ENCODE data around the gene MRPL19. TPM values are rescaled to one million over a fixed set of nuclear protein-coding genes. Genes with fewer than 3 reads are reported as not detected.

Gene MRPL19
- total and polyA plus RNA-seq, 2 experiments from 2014 or later = 65.5 to 149 TPM

DNA sequence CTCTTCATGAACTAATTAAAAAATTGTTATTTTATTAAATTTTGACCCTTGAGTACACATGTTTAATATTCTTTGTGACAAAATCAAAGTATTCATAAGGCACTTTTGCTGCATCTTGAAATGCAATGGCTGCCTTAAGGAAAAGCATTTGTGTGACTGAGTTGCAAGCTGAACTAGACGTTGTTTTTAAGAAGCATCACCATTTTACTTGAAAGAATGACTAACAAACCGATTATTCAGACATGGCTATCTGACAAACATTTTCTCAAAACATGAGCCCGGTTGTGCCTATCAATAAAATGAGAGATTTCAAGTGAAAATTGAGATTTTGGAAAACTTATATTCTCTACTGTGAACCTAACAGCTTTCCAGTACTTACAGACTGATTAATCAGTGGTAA, 61.3 kb downstream of the MRPL19 start:
- H3K36me3 ChIP-seq (ENCODE audit: insufficient read depth) = no peaks in the 10 kb centered on the region
- H3K9me3 Mint-ChIP-seq = no peaks in the 10 kb centered on the region; the same call in 2 of the 3 replicates
- no peaks in the 10 kb centered on the region for H3K27me3 ChIP-seq (ENCODE audit: insufficient read depth)
- peaks cover 5% of the 10 kb centered on the region; the same call in 1 of the 2 replicates for H3F3A ChIP-seq (replicated peaks; ENCODE audit: low read depth)
- DNase-seq (ENCODE audit: low spot score) (no peak), ATAC-seq (no peak)
- peaks cover 16% of the 10 kb centered on the region for H3K4me1 ChIP-seq (ENCODE audit: insufficient read depth)
- no peak overlapping the region for H3K4me3 ChIP-seq
- peaks cover 30% of the 10 kb centered on the region for H3K36me3 Mint-ChIP-seq (ENCODE audit: low read depth)
- peaks cover 4% of the 10 kb centered on the region for H3K27me3 Mint-ChIP-seq (ENCODE audit: insufficient read depth, low read depth, poor library complexity)
- TF ChIP-seq, protein P1, sequence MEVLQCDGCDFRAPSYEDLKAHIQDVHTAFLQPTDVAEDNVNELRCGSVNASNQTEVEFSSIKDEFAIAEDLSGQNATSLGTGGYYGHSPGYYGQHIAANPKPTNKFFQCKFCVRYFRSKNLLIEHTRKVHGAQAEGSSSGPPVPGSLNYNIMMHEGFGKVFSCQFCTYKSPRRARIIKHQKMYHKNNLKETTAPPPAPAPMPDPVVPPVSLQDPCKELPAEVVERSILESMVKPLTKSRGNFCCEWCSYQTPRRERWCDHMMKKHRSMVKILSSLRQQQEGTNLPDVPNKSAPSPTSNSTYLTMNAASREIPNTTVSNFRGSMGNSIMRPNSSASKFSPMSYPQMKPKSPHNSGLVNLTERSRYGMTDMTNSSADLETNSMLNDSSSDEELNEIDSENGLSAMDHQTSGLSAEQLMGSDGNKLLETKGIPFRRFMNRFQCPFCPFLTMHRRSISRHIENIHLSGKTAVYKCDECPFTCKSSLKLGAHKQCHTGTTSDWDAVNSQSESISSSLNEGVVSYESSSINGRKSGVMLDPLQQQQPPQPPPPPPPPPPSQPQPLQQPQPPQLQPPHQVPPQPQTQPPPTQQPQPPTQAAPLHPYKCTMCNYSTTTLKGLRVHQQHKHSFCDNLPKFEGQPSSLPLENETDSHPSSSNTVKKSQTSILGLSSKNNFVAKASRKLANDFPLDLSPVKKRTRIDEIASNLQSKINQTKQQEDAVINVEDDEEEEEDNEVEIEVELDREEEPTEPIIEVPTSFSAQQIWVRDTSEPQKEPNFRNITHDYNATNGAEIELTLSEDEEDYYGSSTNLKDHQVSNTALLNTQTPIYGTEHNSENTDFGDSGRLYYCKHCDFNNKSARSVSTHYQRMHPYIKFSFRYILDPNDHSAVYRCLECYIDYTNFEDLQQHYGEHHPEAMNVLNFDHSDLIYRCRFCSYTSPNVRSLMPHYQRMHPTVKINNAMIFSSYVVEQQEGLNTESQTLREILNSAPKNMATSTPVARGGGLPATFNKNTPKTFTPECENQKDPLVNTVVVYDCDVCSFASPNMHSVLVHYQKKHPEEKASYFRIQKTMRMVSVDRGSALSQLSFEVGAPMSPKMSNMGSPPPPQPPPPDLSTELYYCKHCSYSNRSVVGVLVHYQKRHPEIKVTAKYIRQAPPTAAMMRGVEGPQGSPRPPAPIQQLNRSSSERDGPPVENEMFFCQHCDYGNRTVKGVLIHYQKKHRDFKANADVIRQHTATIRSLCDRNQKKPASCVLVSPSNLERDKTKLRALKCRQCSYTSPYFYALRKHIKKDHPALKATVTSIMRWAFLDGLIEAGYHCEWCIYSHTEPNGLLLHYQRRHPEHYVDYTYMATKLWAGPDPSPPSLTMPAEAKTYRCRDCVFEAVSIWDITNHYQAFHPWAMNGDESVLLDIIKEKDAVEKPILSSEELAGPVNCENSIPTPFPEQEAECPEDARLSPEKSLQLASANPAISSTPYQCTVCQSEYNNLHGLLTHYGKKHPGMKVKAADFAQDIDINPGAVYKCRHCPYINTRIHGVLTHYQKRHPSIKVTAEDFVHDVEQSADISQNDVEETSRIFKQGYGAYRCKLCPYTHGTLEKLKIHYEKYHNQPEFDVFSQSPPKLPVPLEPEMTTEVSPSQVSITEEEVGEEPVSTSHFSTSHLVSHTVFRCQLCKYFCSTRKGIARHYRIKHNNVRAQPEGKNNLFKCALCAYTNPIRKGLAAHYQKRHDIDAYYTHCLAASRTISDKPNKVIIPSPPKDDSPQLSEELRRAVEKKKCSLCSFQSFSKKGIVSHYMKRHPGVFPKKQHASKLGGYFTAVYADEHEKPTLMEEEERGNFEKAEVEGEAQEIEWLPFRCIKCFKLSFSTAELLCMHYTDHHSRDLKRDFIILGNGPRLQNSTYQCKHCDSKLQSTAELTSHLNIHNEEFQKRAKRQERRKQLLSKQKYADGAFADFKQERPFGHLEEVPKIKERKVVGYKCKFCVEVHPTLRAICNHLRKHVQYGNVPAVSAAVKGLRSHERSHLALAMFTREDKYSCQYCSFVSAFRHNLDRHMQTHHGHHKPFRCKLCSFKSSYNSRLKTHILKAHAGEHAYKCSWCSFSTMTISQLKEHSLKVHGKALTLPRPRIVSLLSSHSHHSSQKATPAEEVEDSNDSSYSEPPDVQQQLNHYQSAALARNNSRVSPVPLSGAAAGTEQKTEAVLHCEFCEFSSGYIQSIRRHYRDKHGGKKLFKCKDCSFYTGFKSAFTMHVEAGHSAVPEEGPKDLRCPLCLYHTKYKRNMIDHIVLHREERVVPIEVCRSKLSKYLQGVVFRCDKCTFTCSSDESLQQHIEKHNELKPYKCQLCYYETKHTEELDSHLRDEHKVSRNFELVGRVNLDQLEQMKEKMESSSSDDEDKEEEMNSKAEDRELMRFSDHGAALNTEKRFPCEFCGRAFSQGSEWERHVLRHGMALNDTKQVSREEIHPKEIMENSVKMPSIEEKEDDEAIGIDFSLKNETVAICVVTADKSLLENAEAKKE (CRISPR knock-in tag; IDR thresholded peaks at IDR 0.05) = no peak
- TF ChIP-seq POLR2AphosphoS5 (IDR thresholded peaks at IDR 0.05; ENCODE audit: low read depth) = no peak
- no peak for TF ChIP-seq EZH2phosphoT487 (IDR thresholded peaks at IDR 0.05; ENCODE audit: unreplicated experiment)
- TF ChIP-seq, protein P2, sequence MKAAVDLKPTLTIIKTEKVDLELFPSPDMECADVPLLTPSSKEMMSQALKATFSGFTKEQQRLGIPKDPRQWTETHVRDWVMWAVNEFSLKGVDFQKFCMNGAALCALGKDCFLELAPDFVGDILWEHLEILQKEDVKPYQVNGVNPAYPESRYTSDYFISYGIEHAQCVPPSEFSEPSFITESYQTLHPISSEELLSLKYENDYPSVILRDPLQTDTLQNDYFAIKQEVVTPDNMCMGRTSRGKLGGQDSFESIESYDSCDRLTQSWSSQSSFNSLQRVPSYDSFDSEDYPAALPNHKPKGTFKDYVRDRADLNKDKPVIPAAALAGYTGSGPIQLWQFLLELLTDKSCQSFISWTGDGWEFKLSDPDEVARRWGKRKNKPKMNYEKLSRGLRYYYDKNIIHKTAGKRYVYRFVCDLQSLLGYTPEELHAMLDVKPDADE (IDR thresholded peaks at IDR 0.05) = no peak
- TF ChIP-seq CREB1 (CRISPR knock-in tag; IDR thresholded peaks at IDR 0.05; ENCODE audit: low read depth) = no peak
- TF ChIP-seq, protein P3, sequence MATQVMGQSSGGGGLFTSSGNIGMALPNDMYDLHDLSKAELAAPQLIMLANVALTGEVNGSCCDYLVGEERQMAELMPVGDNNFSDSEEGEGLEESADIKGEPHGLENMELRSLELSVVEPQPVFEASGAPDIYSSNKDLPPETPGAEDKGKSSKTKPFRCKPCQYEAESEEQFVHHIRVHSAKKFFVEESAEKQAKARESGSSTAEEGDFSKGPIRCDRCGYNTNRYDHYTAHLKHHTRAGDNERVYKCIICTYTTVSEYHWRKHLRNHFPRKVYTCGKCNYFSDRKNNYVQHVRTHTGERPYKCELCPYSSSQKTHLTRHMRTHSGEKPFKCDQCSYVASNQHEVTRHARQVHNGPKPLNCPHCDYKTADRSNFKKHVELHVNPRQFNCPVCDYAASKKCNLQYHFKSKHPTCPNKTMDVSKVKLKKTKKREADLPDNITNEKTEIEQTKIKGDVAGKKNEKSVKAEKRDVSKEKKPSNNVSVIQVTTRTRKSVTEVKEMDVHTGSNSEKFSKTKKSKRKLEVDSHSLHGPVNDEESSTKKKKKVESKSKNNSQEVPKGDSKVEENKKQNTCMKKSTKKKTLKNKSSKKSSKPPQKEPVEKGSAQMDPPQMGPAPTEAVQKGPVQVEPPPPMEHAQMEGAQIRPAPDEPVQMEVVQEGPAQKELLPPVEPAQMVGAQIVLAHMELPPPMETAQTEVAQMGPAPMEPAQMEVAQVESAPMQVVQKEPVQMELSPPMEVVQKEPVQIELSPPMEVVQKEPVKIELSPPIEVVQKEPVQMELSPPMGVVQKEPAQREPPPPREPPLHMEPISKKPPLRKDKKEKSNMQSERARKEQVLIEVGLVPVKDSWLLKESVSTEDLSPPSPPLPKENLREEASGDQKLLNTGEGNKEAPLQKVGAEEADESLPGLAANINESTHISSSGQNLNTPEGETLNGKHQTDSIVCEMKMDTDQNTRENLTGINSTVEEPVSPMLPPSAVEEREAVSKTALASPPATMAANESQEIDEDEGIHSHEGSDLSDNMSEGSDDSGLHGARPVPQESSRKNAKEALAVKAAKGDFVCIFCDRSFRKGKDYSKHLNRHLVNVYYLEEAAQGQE (IDR thresholded peaks at IDR 0.05; ENCODE audit: unreplicated experiment) = no peak
- no peak for TF ChIP-seq ZNF114 (CRISPR knock-in tag; IDR thresholded peaks at IDR 0.05)
- TF ChIP-seq EZH2 (IDR thresholded peaks at IDR 0.05; ENCODE audit: low read depth, unreplicated experiment) = no peak
- H4K20me1 ChIP-seq (replicated peaks; ENCODE audit: insufficient read depth) = no peaks in the 10 kb centered on the region
- no peaks in the 10 kb centered on the region for H3K9me2 ChIP-seq (ENCODE audit: insufficient read depth)
- no peak overlapping the region for H2AFZ ChIP-seq
- H3K4me3 Mint-ChIP-seq = no peak overlapping the region
- no peak overlapping the region for H3K27ac Mint-ChIP-seq
- H3K79me2 ChIP-seq (replicated peaks; ENCODE audit: insufficient read depth) = peaks cover 13% of the 10 kb centered on the region
- no peak overlapping the region for H3K4me2 ChIP-seq
- H3K27ac ChIP-seq (ENCODE audit: low read depth) = no peak overlapping the region
- H3K4me1 Mint-ChIP-seq = peaks cover 18% of the 10 kb centered on the region

All from GM23338 (cell line).